ENCODE measurements around the gene PLD6.

DNA sequence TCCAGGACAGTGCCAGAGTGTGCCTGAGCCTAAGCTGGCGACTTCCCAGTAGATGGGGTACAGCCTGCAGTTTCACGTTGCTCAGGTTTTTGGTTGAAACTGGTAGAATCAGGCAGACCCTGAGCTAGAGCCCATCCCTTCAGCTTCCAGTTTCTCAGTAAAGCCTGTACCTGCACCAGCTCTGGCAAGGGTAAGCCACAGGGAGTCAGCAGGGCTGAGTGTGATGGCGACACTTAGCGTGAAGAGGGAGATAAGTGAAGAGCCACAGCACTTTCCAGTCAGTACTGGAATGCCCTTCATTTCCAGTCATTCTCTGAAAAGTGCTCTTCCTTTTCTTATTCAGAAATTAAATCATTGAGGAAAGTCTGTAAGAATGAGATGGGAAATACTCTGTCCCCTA is 22.4 kb downstream of the PLD6 start:
- TF ChIP-seq EZH2 (IDR thresholded peaks at IDR 0.05; ENCODE audit: borderline replicate concordance, insufficient read depth, low read depth, low read length, poor library complexity, severe bottlenecking) (no peak), CTCF (IDR thresholded peaks at IDR 0.05) (no peak)
